Epithelial cell of esophagus (primary cell): Measurements from ENCODE around the gene ZNF577.
"Not testable (repeated sequence)": the region's sequence is repeated elsewhere in the genome, so short reads cannot be mapped to it uniquely, and the experiment has no call there.

ENCODE experiments used
- DNase-seq: peaks from one replicate; pipeline ENCODE4 v3.0.0; 2010; ENCODE audit warnings: low read depth
- H3K4me3 ChIP-seq: 2 replicates; pipeline ENCODE4 v1.5.1; 2011; ENCODE audit warnings: mild to moderate bottlenecking, low read length, control low read depth
- TF ChIP-seq, protein P1 (sequence below): IDR thresholded peaks from 2 replicates; pipeline ENCODE4 v1.5.1; 2011; ENCODE audit warnings: low read depth, mild to moderate bottlenecking, low read length, control low read depth, inconsistent platforms; ENCODE audit not compliant: insufficient read depth; ENCODE audit errors: missing control alignments

ZNF577 gene

DNA sequence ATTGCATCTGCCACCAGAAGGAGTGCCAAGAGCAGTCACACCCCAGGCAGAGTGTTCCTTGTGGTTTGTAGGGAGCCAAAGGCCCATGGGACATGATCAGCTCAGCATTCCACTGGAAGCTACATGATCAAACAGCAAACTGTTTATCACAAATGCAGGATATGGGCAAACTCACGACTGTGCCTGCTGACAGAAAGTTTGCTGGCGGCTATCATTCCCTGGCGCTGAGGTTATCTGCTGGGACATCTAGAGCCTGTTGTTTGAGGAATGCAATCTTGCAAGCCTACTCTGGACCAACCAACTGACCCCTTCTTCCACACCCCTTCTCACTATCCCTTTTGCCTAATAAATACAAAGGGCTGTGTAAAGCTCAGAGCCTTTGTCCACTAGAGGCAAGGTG, 31.9 kb upstream of the ZNF577 start:
- TF ChIP-seq, protein P1, sequence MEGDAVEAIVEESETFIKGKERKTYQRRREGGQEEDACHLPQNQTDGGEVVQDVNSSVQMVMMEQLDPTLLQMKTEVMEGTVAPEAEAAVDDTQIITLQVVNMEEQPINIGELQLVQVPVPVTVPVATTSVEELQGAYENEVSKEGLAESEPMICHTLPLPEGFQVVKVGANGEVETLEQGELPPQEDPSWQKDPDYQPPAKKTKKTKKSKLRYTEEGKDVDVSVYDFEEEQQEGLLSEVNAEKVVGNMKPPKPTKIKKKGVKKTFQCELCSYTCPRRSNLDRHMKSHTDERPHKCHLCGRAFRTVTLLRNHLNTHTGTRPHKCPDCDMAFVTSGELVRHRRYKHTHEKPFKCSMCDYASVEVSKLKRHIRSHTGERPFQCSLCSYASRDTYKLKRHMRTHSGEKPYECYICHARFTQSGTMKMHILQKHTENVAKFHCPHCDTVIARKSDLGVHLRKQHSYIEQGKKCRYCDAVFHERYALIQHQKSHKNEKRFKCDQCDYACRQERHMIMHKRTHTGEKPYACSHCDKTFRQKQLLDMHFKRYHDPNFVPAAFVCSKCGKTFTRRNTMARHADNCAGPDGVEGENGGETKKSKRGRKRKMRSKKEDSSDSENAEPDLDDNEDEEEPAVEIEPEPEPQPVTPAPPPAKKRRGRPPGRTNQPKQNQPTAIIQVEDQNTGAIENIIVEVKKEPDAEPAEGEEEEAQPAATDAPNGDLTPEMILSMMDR, result no peak
- DNase-seq, result no peak
- H3K4me3 ChIP-seq, result no peak overlapping the region

DNA sequence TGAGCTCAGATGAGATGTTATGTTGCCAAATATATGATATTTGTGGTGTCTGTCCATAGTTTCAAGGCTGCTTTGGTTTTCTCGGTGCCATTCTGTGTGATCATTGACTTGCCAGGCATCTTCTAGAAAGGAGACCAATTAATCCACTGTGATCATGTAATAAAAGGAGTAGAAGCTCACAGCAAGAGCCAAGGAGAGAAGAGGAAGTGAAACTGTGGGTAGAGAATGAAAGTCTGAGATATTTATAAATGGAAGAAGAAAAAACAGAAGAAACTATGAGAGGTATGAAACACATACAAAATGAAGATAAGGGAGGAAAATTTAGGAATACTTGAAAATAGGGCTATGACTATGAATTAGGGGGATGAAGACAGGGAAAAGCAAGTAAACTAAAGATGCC, 28.4 kb upstream of the ZNF577 start:
- no peak overlapping the region for H3K4me3 ChIP-seq
- no peak for DNase-seq
- TF ChIP-seq, protein P1, result no peak

DNA sequence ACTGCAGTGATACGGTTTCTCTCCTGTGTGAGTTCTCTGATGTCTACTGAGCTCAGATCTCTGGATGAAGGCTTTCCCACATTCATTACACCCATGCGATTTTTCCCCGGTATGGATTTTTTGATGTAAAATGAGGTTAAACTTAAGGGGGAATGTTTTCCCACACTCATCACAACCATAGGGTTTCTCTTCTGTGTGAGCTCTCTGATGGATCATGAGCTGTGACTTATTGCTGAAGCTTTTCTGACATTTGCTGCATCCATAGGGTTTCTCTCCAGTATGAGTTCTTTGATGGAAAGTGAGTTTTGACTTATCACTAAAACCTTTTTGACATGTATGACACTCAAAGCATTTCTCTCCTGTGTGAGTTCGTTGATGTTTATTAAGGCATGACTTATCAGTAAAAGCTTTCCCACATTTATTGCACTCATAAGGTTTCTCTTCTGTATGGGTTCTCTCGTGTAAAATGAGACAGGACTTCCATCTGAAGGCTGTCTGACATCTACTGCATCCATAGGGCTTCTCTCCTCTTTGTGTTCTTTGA, 27.6 kb upstream of the ZNF577 start:
- TF ChIP-seq, protein P1, result no peak
- no peak overlapping the region for H3K4me3 ChIP-seq
- DNase-seq, result no peak

DNA sequence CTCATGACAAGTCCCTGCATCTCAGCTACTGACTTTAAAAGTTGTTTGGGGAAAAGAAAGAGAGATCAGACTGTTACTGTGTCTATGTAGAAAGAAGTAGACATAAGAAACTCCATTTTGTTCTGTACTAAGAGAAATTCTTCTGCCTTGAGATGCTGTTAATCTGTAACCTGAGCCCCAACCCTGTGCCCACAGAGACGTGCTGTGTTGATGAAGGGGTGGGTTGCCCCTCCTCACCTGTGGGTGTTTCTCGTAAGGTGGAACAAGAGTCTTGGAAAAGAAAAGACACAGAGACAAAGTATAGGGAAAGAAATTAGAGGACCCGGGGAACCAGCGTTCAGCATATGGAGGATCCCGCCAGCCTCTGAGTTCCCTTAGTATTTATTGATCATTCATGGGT, 20.2 kb upstream of the ZNF577 start:
- not testable (repeated sequence) for DNase-seq, H3K4me3 ChIP-seq

DNA sequence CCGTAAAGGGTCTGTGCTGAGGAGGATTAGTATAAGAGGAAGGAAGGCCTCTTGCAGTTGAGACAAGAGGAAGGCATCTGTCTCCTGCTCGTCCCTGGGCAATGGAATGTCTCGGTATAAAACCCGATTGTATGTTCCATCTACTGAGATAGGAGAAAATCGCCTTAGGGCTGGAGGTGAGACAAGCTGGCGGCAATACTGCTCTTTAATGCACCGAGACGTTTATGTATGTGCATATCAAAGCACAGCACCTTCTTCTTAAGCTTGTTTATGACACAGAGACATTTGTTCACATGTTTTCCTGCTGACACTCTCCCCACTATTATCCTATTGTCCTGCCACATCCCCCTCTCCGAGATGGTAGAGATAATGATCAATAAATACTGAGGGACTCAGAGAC, 18.4 kb upstream of the ZNF577 start:
- H3K4me3 ChIP-seq, DNase-seq: not testable (repeated sequence)

DNA sequence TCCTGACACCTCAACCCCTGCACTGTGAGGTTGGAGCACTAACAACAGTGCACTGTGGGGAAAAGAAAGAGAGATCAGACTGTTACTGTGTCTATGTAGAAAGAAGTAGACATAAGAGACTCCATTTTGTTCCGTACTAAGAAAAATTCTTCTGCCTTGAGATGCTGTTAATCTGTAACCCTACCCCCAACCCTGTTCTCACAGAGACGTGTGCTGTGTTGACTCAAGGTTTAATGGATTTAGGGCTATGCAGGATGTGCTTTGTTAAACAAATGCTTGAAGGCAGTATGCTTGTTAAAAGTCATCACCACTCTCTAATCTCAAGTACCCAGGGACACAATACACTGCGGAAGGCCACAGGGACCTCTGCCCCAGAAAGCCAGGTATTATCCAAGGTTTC, 17.9 kb upstream of the ZNF577 start:
- not testable (repeated sequence) for H3K4me3 ChIP-seq, DNase-seq

DNA sequence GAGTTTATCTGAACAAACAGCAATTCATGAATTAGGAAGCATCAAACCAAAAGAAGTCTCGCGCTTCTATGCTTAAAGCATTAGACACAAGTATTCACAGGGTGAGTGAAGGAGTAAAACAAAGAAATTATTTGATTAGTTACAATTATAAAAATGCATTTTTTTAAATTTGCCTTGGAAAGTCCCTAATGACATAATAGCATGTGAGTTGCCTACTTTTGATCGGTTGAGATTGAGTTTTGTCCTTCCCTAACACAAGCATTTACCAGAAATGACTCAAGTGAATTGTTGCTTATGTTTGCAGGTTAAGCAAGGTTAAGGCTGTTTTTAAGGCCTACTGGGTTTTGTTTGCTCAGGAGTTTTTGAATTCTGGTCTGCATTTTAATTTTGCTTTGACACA, 17.5 kb upstream of the ZNF577 start:
- peak; percentile 10 for DNase-seq
- H3K4me3 ChIP-seq, result peak overlapping the region; percentile 65
- TF ChIP-seq, protein P1, result no peak

DNA sequence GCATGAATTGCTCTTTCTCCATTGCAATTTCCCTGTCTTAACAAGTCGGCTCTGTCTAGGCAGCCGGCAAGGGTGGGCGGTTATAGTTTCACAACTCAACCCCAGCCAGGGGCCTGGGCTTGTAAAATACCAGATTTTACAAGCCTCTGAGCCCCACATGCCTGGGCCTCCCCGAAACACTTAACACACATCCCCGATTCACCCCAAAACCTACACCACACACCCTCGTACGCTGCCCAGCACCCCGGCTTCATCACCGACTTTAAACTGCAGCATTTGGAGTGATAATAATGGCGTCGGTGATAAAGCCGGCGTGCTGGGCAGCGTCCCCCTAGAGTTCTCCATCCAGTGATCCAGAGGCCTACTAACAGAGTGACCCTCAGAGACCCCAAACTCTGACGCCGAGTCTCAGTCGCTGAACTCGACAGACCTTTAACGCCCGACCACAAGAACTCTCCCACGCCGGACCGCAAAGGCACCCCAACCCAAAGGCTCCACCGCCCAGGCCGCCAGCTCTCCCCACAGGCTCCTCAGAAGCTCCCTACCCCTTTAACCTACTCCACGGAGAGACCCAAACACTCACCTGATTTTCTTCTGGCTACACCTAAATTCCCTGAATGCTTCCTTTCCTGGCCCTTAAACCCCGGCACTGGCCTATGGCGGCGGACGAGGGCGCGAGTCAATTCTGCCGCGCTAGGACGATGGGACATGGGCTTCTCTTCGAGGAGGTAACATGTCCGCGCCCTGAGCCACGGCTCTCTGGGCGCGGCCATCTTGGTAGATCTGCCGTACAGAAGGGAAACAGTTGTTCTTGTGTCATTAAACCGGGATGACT, 16.8 kb upstream of the ZNF577 start, which contains the start of gene ZNF649:
ZNF649 (minus strand) TSS at position 687 of the 835 bp plus-strand sequence. CDS start 4,910 bp downstream, outside the sequence.
- H3K4me3 ChIP-seq, result peak within 1 kb of the TSS; percentile 65
- TF ChIP-seq, protein P1, result no peak
- DNase-seq, result peak; percentile 88

DNA sequence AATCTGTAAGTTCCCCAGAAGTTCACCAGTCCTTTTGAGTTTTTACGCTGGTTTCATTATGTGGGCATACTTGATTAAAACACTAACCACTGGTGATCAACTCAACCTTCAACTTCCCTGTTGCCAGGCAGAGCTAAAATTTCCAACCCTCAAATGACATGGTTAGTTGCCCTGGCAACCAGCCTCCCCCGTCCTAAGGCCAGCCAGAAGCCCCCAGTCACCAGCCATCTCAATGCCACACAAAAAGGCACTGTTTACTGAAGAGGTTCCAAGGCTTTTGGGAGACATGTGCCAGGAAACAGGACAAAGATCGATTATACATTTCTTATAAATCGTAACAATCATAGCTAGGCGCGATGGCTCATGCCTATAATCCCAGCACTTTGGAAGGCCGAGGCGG, 15.4 kb upstream of the ZNF577 start:
- no peak overlapping the region for H3K4me3 ChIP-seq
- DNase-seq, result no peak
- TF ChIP-seq, protein P1, result no peak
